CD14-positive monocyte (primary cell): ENCODE results near the gene TRIM16. TPM values are rescaled to one million over a fixed set of nuclear protein-coding genes. Genes with fewer than 3 reads are reported as not detected.
"Not testable (repeated sequence)": the region's sequence is repeated elsewhere in the genome, so short reads cannot be mapped to it uniquely, and the experiment has no call there.

Experiments
- DNase-seq, 3 donors: peaks; one replicate each; pipeline ENCODE4 v3.0.0-alpha.2; 2011 to 2022
- H2AFZ ChIP-seq: 2 replicates; pipeline ENCODE4 v1.6.0; 2012; ENCODE audit warnings: mild to moderate bottlenecking, low read depth, low read length, inconsistent platforms; ENCODE audit not compliant: insufficient read depth, poor library complexity, severe bottlenecking
- H3K27ac ChIP-seq, 2 donors: 1 replicate in 1 of 2; 2 replicates in 1 of 2; pipeline ENCODE4 v1.5.1; 2012 to 2013; ENCODE audit warnings: low read length in 2 of 2, control low read depth in 1 of 2, inconsistent platforms in 1 of 2, low read depth in 1 of 2, mild to moderate bottlenecking in 1 of 2
- H3K27me3 ChIP-seq, 2 donors: one replicate each; pipeline versions ENCODE4 v1.6.0 to v1.6.1; 2011 to 2013; ENCODE audit warnings: low read length in 2 of 2; ENCODE audit not compliant: control insufficient read depth in 2 of 2, insufficient read depth in 2 of 2
- H3K36me3 ChIP-seq, 2 donors: replicated peaks in 1 of 2; 1 replicate in 1 of 2; 2 replicates in 1 of 2; pipeline versions ENCODE4 v1.5.1 to v1.6.1; 2012 to 2013; ENCODE audit warnings: low read length in 2 of 2, control low read depth in 1 of 2, inconsistent platforms in 1 of 2, mild to moderate bottlenecking in 1 of 2; ENCODE audit not compliant: insufficient read depth in 2 of 2, control insufficient read depth in 1 of 2
- H3K4me1 ChIP-seq, 2 donors: 1 replicate in 1 of 2; 2 replicates in 1 of 2; pipeline versions ENCODE4 v1.5.1 to v1.6.1; 2012 to 2013; ENCODE audit warnings: low read length in 2 of 2, control low read depth in 1 of 2, inconsistent platforms in 1 of 2, mild to moderate bottlenecking in 1 of 2, moderate library complexity in 1 of 2; ENCODE audit not compliant: insufficient read depth in 2 of 2, control insufficient read depth in 1 of 2
- H3K4me2 ChIP-seq: replicated peaks from 2 replicates; pipeline ENCODE3; 2012; ENCODE audit warnings: low read length, moderate library complexity, mild to moderate bottlenecking; ENCODE audit not compliant: poor library complexity, severe bottlenecking; ENCODE audit errors: extremely low read depth
- H3K4me3 ChIP-seq, 3 experiments: fragments of 200-600 bp in 1 of 3; sonication (generic) in 1 of 3; replicated peaks in 1 of 3; 1 replicate in 2 of 3; 2 replicates in 1 of 3; pipeline ENCODE4 v1.5.1; 2011 to 2013; ENCODE audit warnings: low read length in 3 of 3, mild to moderate bottlenecking in 3 of 3, control low read depth in 2 of 3, low read depth in 2 of 3, inconsistent platforms in 1 of 3, moderate library complexity in 1 of 3
- H3K79me2 ChIP-seq: 2 replicates; pipeline ENCODE4 v1.6.0; 2012; ENCODE audit warnings: mild to moderate bottlenecking, control low read depth, inconsistent platforms, low read length, moderate library complexity; ENCODE audit not compliant: insufficient read depth
- H3K9ac ChIP-seq: 2 replicates; pipeline ENCODE4 v1.6.0; 2017; ENCODE audit warnings: low read length, mild to moderate bottlenecking; ENCODE audit not compliant: insufficient read depth, poor library complexity, severe bottlenecking
- H3K9me3 ChIP-seq, 2 donors: replicated peaks in 1 of 2; 1 replicate in 1 of 2; 2 replicates in 1 of 2; pipeline versions ENCODE4 v1.5.1 to v1.6.1; 2012 to 2013; ENCODE audit warnings: low read length in 2 of 2, control low read depth in 1 of 2; ENCODE audit not compliant: control insufficient read depth in 1 of 2, insufficient read depth in 1 of 2
- H4K20me1 ChIP-seq: 2 replicates; pipeline ENCODE4 v1.6.0; 2012; ENCODE audit warnings: mild to moderate bottlenecking, low read length, control low read depth, moderate library complexity; ENCODE audit not compliant: insufficient read depth
- H3K27ac Mint-ChIP-seq, 7 donors: one replicate each; pipeline ENCODE4 v1.8.0; 2020; ENCODE audit warnings: mild to moderate bottlenecking in 7 of 7, mixed read lengths in 7 of 7, moderate library complexity in 6 of 7, inconsistent platforms in 2 of 7
- H3K27me3 Mint-ChIP-seq, 3 donors: one replicate each; pipeline ENCODE4 v1.8.0; 2021 to 2022; ENCODE audit warnings: low read depth in 3 of 3, mild to moderate bottlenecking in 3 of 3, mixed read lengths in 3 of 3, moderate library complexity in 3 of 3, inconsistent platforms in 1 of 3
- H3K36me3 Mint-ChIP-seq, 2 donors: one replicate each; pipeline ENCODE4 v1.8.0; 2020; ENCODE audit warnings: mixed read lengths in 2 of 2, inconsistent platforms in 1 of 2, mild to moderate bottlenecking in 1 of 2
- H3K4me1 Mint-ChIP-seq: one replicate; pipeline ENCODE4 v1.8.0; 2020; ENCODE audit warnings: mild to moderate bottlenecking, mixed read lengths
- H3K4me3 Mint-ChIP-seq, 2 donors: one replicate each; pipeline ENCODE4 v1.8.0; 2020; ENCODE audit warnings: mild to moderate bottlenecking in 2 of 2, mixed read lengths in 2 of 2, moderate library complexity in 1 of 2
- H3K9me3 Mint-ChIP-seq, 7 donors: one replicate each; pipeline ENCODE4 v1.8.0; 2020 to 2022; ENCODE audit warnings: mixed read lengths in 7 of 7, mild to moderate bottlenecking in 6 of 7, moderate library complexity in 6 of 7, inconsistent platforms in 2 of 7
- WGBS: methylation state at CpG from one replicate; pipeline ENCODE4 v1.1.5; 2013; ENCODE audit warnings: missing lambda C conversion rate; ENCODE audit not compliant: insufficient coverage; 5-methylcytosine and 5-hydroxymethylcytosine counted together
- intact Hi-C, 2 donors: fragments of 100-400 bp; cut with micrococcal nuclease; formaldehyde crosslinking; loops; one replicate each; pipeline versions ENCODE4 v1.15.0 to v1.15.1; 2023
- polyA plus RNA-seq, 3 donors: library from polyadenylated mRNA; depleted of rRNA in 1 of 3; unstranded in 2 of 3; stranded (reverse) in 1 of 3; fragments of 300-500 nt in 2 of 3; fragments of >200 nt in 1 of 3; fragmentation: Illumina TruSeq in 2 of 3; gene quantifications; 1 replicate in 2 of 3; 2 replicates in 1 of 3; pipeline ENCODE4 v1.2.3, GENCODE V29; 2012 to 2021
- small RNA-seq: library from RNA; depleted of rRNA; stranded (forward); fragments of <200 nt; gene quantifications from one replicate; pipeline ENCODE3, GENCODE V24; 2012; ENCODE audit warnings: low read depth; ENCODE audit not compliant: insufficient read length

Gene TRIM16
- polyA plus RNA-seq, 3 donors = 2.9 to 6.3 (median 4.6) TPM

DNA sequence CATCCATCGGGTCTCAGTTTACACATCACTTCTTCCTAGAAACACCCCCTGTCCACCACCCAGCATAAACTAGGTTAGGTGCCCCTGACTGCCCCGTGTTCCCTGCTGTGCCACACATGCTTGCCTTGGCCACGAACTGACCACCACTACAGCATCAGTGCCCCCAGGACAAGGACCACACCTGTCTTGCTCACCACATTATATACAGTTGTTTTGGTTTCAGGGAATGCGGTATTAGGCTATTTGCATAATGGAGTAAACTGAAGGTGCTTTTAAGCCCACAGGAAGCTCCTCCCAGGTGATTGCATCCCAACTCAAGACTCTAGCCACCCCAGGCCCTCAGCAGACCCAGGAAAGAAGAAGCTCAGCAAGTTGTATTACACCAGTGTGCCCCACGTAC lies 100.8 kb downstream of the TRIM16 start:
- H3K27me3 Mint-ChIP-seq = peaks cover 15 to 26% (median 23%) of the 10 kb centered on the region in 3 donors
- H3K4me3 ChIP-seq, H2AFZ ChIP-seq, H3K9me3 ChIP-seq, H3K36me3 Mint-ChIP-seq, H3K27ac ChIP-seq, H3K36me3 ChIP-seq, H3K79me2 ChIP-seq, H3K4me3 Mint-ChIP-seq, H4K20me1 ChIP-seq, DNase-seq, H3K9ac ChIP-seq, H3K4me1 ChIP-seq, intact Hi-C loops, H3K9me3 Mint-ChIP-seq, H3K4me1 Mint-ChIP-seq, H3K4me2 ChIP-seq, H3K27ac Mint-ChIP-seq: not testable (repeated sequence)
- H3K27me3 ChIP-seq = peaks cover 8 to 10% of the 10 kb centered on the region in 2 donors
- WGBS = no CpG with 5 or more reads among the region's 5 CpGs

DNA sequence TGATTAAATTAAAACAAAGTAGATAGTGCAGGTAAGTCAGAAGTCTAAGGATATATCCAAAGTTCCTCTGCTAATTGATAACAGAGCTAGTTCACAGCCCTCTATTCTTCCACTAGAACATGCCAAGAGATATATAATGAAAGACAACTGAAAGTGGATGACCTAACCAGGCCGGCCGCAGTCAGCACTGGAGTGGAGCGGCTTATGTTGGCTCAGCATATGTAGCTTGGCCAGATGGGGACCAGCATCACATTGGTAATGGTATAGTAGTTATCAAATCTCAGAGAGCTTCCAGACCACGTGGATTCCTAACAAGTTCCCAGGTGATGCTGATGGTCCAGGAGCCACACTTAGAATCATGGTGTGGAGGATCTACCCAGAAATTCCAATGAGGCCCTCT lies 102.6 kb downstream of the TRIM16 start:
- peaks cover 4 to 14% (median 13%) of the 10 kb centered on the region in 3 donors for H3K27me3 Mint-ChIP-seq
- H2AFZ ChIP-seq, H3K79me2 ChIP-seq, H3K4me1 Mint-ChIP-seq, H3K4me2 ChIP-seq, H3K4me3 Mint-ChIP-seq, H3K36me3 Mint-ChIP-seq, DNase-seq, H3K27ac Mint-ChIP-seq, H3K27ac ChIP-seq, H4K20me1 ChIP-seq, H3K9ac ChIP-seq, H3K9me3 Mint-ChIP-seq, H3K4me1 ChIP-seq, H3K27me3 ChIP-seq, H3K9me3 ChIP-seq, intact Hi-C loops, H3K36me3 ChIP-seq, H3K4me3 ChIP-seq: not testable (repeated sequence)
- no CpG with 5 or more reads among the region's 4 CpGs for WGBS

Small RNA genes within 50 kb of the gene (small RNA-seq; reads per million reads assigned to genes)
- not detected for gene AC005838.1
- gene ZNF29P = not detected

Other genes starting within 250 kb of the TRIM16 start
- gene CDRT4, start 216.7 kb downstream of the TRIM16 start, polyA plus RNA-seq = under 1 TPM in 2 of 3 donors, not detected in 1; 0.34 to 0.71 TPM
- gene TVP23C, start 120.8 kb downstream of the TRIM16 start, polyA plus RNA-seq = 1 to 10 TPM in 2 of 3 donors, under 1 TPM in 1; 0.88 to 3.3 (median 1.4) TPM
- under 1 TPM in 1 of 3 donors, not detected in 2; 0.09 TPM for gene FBXW10B, start 64.6 kb downstream of the TRIM16 start, polyA plus RNA-seq
- gene ZNF286A, start 15.4 kb upstream of the TRIM16 start, polyA plus RNA-seq = 1 to 10 TPM; 2.3 to 3.2 (median 2.9) TPM
- under 1 TPM in 1 of 3 donors, not detected in 2; 0.03 TPM for gene TBC1D26, start 48.0 kb upstream of the TRIM16 start, polyA plus RNA-seq